Transverse colon (tissue), 4 donors: ENCODE data around the gene PSTPIP2.

ENCODE experiments used
- CTCF ChIP-seq, 5 experiments: fragments of 200-600 bp in 3 of 5; fragments of 450-650 bp in 2 of 5; sonication (generic) in 3 of 5; IDR thresholded peaks; 1 replicate in 2 of 5; 2 replicates in 3 of 5; pipeline ENCODE4 v1.5.1; 2016 to 2017; ENCODE audit warnings: antibody characterized with exemption in 5 of 5, inconsistent platforms in 3 of 5, mild to moderate bottlenecking in 2 of 5, moderate library complexity in 1 of 5
- POLR2AphosphoS5 ChIP-seq, 3 donors: sonication (generic); formaldehyde crosslinking; IDR thresholded peaks; one replicate each; pipeline ENCODE4 v1.6.1; 2016; ENCODE audit warnings: antibody characterized with exemption in 3 of 3

- TF ChIP-seq POLR2AphosphoS5 (IDR thresholded peaks at IDR 0.05), result no peak
- TF ChIP-seq CTCF (IDR thresholded peaks at IDR 0.05), result no peak
Measured at GRCh38 chr18:46079336-46079735, 7.3 kb upstream of the PSTPIP2 start.
